ENCODE measurements around the gene ESPN.
A peak's percentile ranks its signal among the peaks of the same experiment; 100 is the strongest.
"Not testable (repeated sequence)": the region's sequence is repeated elsewhere in the genome, so short reads cannot be mapped to it uniquely, and the experiment has no call there.

ESPN gene

GRCh38 chr1:6455752-6456520 lies 31.4 kb downstream of the ESPN start:
- not testable (repeated sequence) for H3K4me1 ChIP-seq (ENCODE audit: control insufficient read depth, insufficient read depth, low read length); H3K9ac ChIP-seq (ENCODE audit: low read depth, low read length); H3K9me3 ChIP-seq (replicated peaks; ENCODE audit: low read length); H3K36me3 ChIP-seq (ENCODE audit: insufficient read depth, low read length); H3K4me2 ChIP-seq (ENCODE audit: low read length); H3K4me3 ChIP-seq (ENCODE audit: low read length)
- H3K27me3 ChIP-seq (ENCODE audit: control insufficient read depth, insufficient read depth, low read length): peaks cover 67% of the 10 kb centered on the region

DNA sequence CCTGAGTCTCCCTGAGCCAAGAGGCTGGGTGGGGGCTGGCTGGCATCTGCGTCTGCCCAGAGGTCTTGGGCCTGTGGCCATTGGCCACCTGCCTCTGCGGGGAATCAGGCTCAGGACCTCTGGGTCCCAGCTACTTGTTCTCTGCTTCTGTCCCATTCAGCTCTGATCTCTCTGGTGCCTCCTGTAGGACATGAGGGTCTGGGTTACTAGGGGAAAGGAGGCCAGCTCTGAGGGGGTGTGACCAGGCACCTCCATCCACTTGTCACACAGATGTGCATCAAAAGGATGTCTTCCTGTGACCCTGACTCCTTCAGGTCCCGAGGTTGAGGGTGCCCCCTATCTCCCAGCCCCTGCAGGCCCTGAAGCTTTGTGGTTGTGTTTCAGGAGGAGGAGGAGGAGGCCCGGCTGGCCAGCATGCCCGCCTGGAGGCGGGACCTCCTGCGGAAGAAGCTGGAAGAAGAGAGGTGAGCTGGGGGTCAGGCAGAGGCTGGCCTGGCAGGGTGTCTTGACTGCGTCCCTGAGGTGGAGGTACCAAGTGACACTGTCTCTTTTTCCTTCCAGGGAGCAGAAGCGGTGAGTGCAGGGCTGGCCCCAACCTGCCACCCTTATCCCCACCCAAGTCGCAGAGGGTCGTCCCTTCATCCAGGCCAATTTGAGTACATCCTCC lies 32.4 kb downstream of the ESPN start:
- Histone ChIP-seq H3K36me3 (ENCODE audit: insufficient read depth, low read length) (peaks cover 3% of the 10 kb centered on the region), H3K4me1 (ENCODE audit: control insufficient read depth, insufficient read depth, low read length) (peaks cover 3% of the 10 kb centered on the region), H3K4me3 (ENCODE audit: low read length) (no peak overlapping the region), H3K4me2 (ENCODE audit: low read length) (no peak overlapping the region), H3K27me3 (ENCODE audit: control insufficient read depth, insufficient read depth, low read length) (peaks cover 58% of the 10 kb centered on the region), H3K9me3 (replicated peaks; ENCODE audit: low read length) (no peaks in the 10 kb centered on the region), H3K9ac (ENCODE audit: low read depth, low read length) (no peak overlapping the region)

GRCh38 chr1:6459850-6460265 lies 35.3 kb downstream of the ESPN start:
- Histone ChIP-seq H3K9ac (ENCODE audit: low read depth, low read length) (no peak overlapping the region), H3K4me2 (ENCODE audit: low read length) (peak overlapping the region; percentile 36), H3K4me3 (ENCODE audit: low read length) (no peak overlapping the region), H3K9me3 (replicated peaks; ENCODE audit: low read length) (no peaks in the 10 kb centered on the region), H3K27me3 (ENCODE audit: control insufficient read depth, insufficient read depth, low read length) (peaks cover 38% of the 10 kb centered on the region), H3K4me1 (ENCODE audit: control insufficient read depth, insufficient read depth, low read length) (peaks cover 3% of the 10 kb centered on the region), H3K36me3 (ENCODE audit: insufficient read depth, low read length) (peaks cover 10% of the 10 kb centered on the region)

GRCh38 chr1:6460301-6461050 lies 35.9 kb downstream of the ESPN start:
- H3K4me1 ChIP-seq (ENCODE audit: control insufficient read depth, insufficient read depth, low read length): no peaks in the 10 kb centered on the region
- no peak overlapping the region for H3K4me2 ChIP-seq (ENCODE audit: low read length)
- H3K27me3 ChIP-seq (ENCODE audit: control insufficient read depth, insufficient read depth, low read length): peaks cover 32% of the 10 kb centered on the region
- H3K4me3 ChIP-seq (ENCODE audit: low read length): no peak overlapping the region
- H3K9me3 ChIP-seq (replicated peaks; ENCODE audit: low read length): no peaks in the 10 kb centered on the region
- no peak overlapping the region for H3K9ac ChIP-seq (ENCODE audit: low read depth, low read length)
- peaks cover 10% of the 10 kb centered on the region for H3K36me3 ChIP-seq (ENCODE audit: insufficient read depth, low read length)

DNA sequence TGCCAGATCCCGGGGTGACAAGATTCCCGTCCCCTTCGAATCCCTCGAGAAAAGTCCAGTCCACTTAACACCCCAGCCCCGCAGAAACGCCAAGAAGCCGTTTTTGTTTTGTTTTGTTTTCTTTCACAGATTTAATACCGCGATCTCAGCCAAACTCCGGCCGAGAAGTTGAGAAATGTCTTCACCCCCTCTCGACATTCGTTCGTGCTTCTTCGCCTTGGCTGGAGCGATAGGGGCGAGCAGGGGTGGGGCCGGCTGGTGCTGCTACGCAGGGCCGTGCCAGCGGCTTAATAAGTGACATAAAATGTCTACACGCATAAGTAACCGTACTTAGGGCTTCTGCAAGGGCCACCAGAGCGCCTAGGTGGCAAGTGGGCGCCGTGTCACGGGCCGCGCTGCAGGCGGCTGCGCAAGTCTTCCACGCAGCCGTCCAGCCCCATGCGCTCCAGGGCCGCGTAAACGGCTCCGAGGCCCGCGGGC lies 36.5 kb downstream of the ESPN start:
- no peak overlapping the region for H3K4me3 ChIP-seq (ENCODE audit: low read length)

GRCh38 chr1:6461538-6462411 lies 37.2 kb downstream of the ESPN start:
- H3K9me3 ChIP-seq (replicated peaks; ENCODE audit: low read length): no peaks in the 10 kb centered on the region

More for the DNA sequence above, 36.5 kb downstream of the ESPN start:
- Histone ChIP-seq H3K9me3 (replicated peaks; ENCODE audit: low read length) (no peaks in the 10 kb centered on the region), H3K4me1 (ENCODE audit: control insufficient read depth, insufficient read depth, low read length) (no peaks in the 10 kb centered on the region), H3K36me3 (ENCODE audit: insufficient read depth, low read length) (peaks cover 10% of the 10 kb centered on the region), H3K4me2 (ENCODE audit: low read length) (no peak overlapping the region), H3K9ac (ENCODE audit: low read depth, low read length) (no peak overlapping the region), H3K27me3 (ENCODE audit: control insufficient read depth, insufficient read depth, low read length) (peaks cover 27% of the 10 kb centered on the region)

GRCh38 chr1:6462412-6463119 lies 38.0 kb downstream of the ESPN start:
- Histone ChIP-seq H3K4me2 (ENCODE audit: low read length) (no peak overlapping the region), H3K27me3 (ENCODE audit: control insufficient read depth, insufficient read depth, low read length) (peaks cover 12% of the 10 kb centered on the region), H3K4me1 (ENCODE audit: control insufficient read depth, insufficient read depth, low read length) (no peaks in the 10 kb centered on the region), H3K9me3 (replicated peaks; ENCODE audit: low read length) (no peaks in the 10 kb centered on the region), H3K36me3 (ENCODE audit: insufficient read depth, low read length) (peaks cover 10% of the 10 kb centered on the region), H3K9ac (ENCODE audit: low read depth, low read length) (no peak overlapping the region), H3K4me3 (ENCODE audit: low read length) (no peak overlapping the region)

More at GRCh38 chr1:6461538-6462411, 37.2 kb downstream of the ESPN start:
- H3K4me1 ChIP-seq (ENCODE audit: control insufficient read depth, insufficient read depth, low read length): no peaks in the 10 kb centered on the region
- no peak overlapping the region for H3K4me2 ChIP-seq (ENCODE audit: low read length)
- H3K36me3 ChIP-seq (ENCODE audit: insufficient read depth, low read length): peaks cover 10% of the 10 kb centered on the region
- H3K27me3 ChIP-seq (ENCODE audit: control insufficient read depth, insufficient read depth, low read length): peaks cover 20% of the 10 kb centered on the region
- no peak overlapping the region for H3K9ac ChIP-seq (ENCODE audit: low read depth, low read length)
- H3K4me3 ChIP-seq (ENCODE audit: low read length): no peak overlapping the region

GRCh38 chr1:6463120-6463412 lies 38.5 kb downstream of the ESPN start:
- no peaks in the 10 kb centered on the region for H3K4me1 ChIP-seq (ENCODE audit: control insufficient read depth, insufficient read depth, low read length)

GRCh38 chr1:6464514-6464836 lies 39.9 kb downstream of the ESPN start:
- Histone ChIP-seq H3K4me2 (ENCODE audit: low read length) (no peak overlapping the region), H3K4me3 (ENCODE audit: low read length) (no peak overlapping the region), H3K36me3 (ENCODE audit: insufficient read depth, low read length) (peaks cover 10% of the 10 kb centered on the region), H3K9me3 (replicated peaks; ENCODE audit: low read length) (no peaks in the 10 kb centered on the region), H3K4me1 (ENCODE audit: control insufficient read depth, insufficient read depth, low read length) (no peaks in the 10 kb centered on the region), H3K27me3 (ENCODE audit: control insufficient read depth, insufficient read depth, low read length) (peaks cover 9% of the 10 kb centered on the region), H3K9ac (ENCODE audit: low read depth, low read length) (no peak overlapping the region)

More at GRCh38 chr1:6463120-6463412, 38.5 kb downstream of the ESPN start:
- H3K9me3 ChIP-seq (replicated peaks; ENCODE audit: low read length): no peaks in the 10 kb centered on the region
- H3K27me3 ChIP-seq (ENCODE audit: control insufficient read depth, insufficient read depth, low read length): peaks cover 12% of the 10 kb centered on the region
- no peak overlapping the region for H3K4me3 ChIP-seq (ENCODE audit: low read length)
- H3K4me2 ChIP-seq (ENCODE audit: low read length): no peak overlapping the region
- no peak overlapping the region for H3K9ac ChIP-seq (ENCODE audit: low read depth, low read length)
- peaks cover 10% of the 10 kb centered on the region for H3K36me3 ChIP-seq (ENCODE audit: insufficient read depth, low read length)

- H3K27me3 ChIP-seq (ENCODE audit: control insufficient read depth, insufficient read depth, low read length): peaks cover 5% of the 10 kb centered on the region
- no peaks in the 10 kb centered on the region for H3K9me3 ChIP-seq (replicated peaks; ENCODE audit: low read length)
- no peak overlapping the region for H3K4me2 ChIP-seq (ENCODE audit: low read length)
- H3K9ac ChIP-seq (ENCODE audit: low read depth, low read length): no peak overlapping the region
- H3K4me1 ChIP-seq (ENCODE audit: control insufficient read depth, insufficient read depth, low read length): no peaks in the 10 kb centered on the region
- H3K36me3 ChIP-seq (ENCODE audit: insufficient read depth, low read length): peaks cover 10% of the 10 kb centered on the region
- H3K4me3 ChIP-seq (ENCODE audit: low read length): no peak overlapping the region
These were observed 40.3 kb downstream of the ESPN start for GRCh38 chr1:6464915-6465314.

Data from skeletal muscle satellite cell (primary cell).